PC-3 (cell line): ENCODE results near the gene UNCX. TPM values are rescaled to one million over a fixed set of nuclear protein-coding genes. Genes with fewer than 3 reads are reported as not detected.

ENCODE experiments used
- ATAC-seq: fragments of 200-7000 bp; cut with Tn5 transposase; 2 replicates; pipeline ENCODE4 v1.9.1; 2020; ENCODE audit warnings: mild to moderate bottlenecking, moderate library complexity
- BruUV-seq: library from RNA; stranded (reverse); fragments of 400-500 nt; replicated peaks from 2 replicates; lab custom pipeline; 2021; lab: Mats Ljungman, UMichigan
- CTCF ChIA-PET: fragments of 300-600 bp; sonication (Branson Sonifier 250); formaldehyde crosslinking; loops from one replicate; lab custom pipeline; 2022; ENCODE audit warnings: antibody characterized with exemption; lab: Charles Lee
- POLR2A ChIA-PET: fragments of 300-600 bp; sonication (Branson Sonifier 250); formaldehyde crosslinking; loops from one replicate; lab custom pipeline; 2022; ENCODE audit warnings: antibody characterized with exemption; ENCODE audit not compliant: unreplicated experiment; lab: Charles Lee
- DNase-seq: peaks from one replicate; pipeline ENCODE4 v3.0.0-alpha.2; 2015
- H2AFZ ChIP-seq: fragments of 300-600 bp; sonication (generic); 2 replicates; pipeline ENCODE4 v1.6.0; 2016; ENCODE audit warnings: antibody characterized with exemption, low read length
- H3F3A ChIP-seq: fragments of 300-600 bp; sonication (generic); one replicate; pipeline ENCODE4 v1.6.0; 2017; ENCODE audit warnings: antibody characterized with exemption, low read length, control low read depth, mild to moderate bottlenecking; ENCODE audit not compliant: unreplicated experiment
- H3K27ac ChIP-seq: fragments of 300-600 bp; sonication (generic); 2 replicates; pipeline ENCODE4 v1.5.1; 2016; ENCODE audit warnings: mild to moderate bottlenecking, low read length
- H3K27me3 ChIP-seq: fragments of 300-600 bp; sonication (generic); 2 replicates; pipeline ENCODE4 v1.6.1; 2016; ENCODE audit warnings: low read length, mixed read lengths
- H3K36me3 ChIP-seq: fragments of 300-600 bp; sonication (generic); 2 replicates; pipeline ENCODE4 v1.6.1; 2016; ENCODE audit warnings: low read depth, mixed run types, low read length, mixed read lengths
- H3K4me1 ChIP-seq: fragments of 300-600 bp; sonication (generic); 2 replicates; pipeline ENCODE4 v1.5.1; 2016; ENCODE audit warnings: low read length; ENCODE audit not compliant: insufficient read depth
- H3K4me2 ChIP-seq: fragments of 300-600 bp; sonication (generic); 2 replicates; pipeline ENCODE4 v1.6.0; 2016; ENCODE audit warnings: low read length
- H3K4me3 ChIP-seq: fragments of 300-600 bp; sonication (generic); 2 replicates; pipeline ENCODE4 v1.5.1; 2016; ENCODE audit warnings: mild to moderate bottlenecking, low read length, mixed read lengths
- H3K79me2 ChIP-seq: fragments of 300-600 bp; sonication (generic); 2 replicates; pipeline ENCODE4 v1.6.1; 2017; ENCODE audit warnings: low read length, mixed read lengths
- H3K9ac ChIP-seq: fragments of 300-600 bp; sonication (generic); 2 replicates; pipeline ENCODE4 v1.6.0; 2016; ENCODE audit warnings: mild to moderate bottlenecking, low read length
- H3K9me2 ChIP-seq: fragments of 300-600 bp; sonication (generic); replicated peaks from 2 replicates; pipeline ENCODE4 v1.6.1; 2016; ENCODE audit warnings: mixed run types, low read length, mixed read lengths
- H3K9me3 ChIP-seq: fragments of 300-600 bp; sonication (generic); 2 replicates; pipeline ENCODE4 v1.6.1; 2016; ENCODE audit warnings: low read length, mixed read lengths
- H4K20me1 ChIP-seq: fragments of 300-600 bp; sonication (generic); 2 replicates; pipeline ENCODE4 v1.6.1; 2016; ENCODE audit warnings: low read length, mixed read lengths
- CTCF ChIP-seq: fragments of 300-600 bp; sonication (generic); conservative IDR thresholded peaks from 2 replicates; pipeline ENCODE4 v1.5.1; 2017; ENCODE audit warnings: antibody characterized with exemption, low read depth, mild to moderate bottlenecking, low read length
- EZH2 ChIP-seq: fragments of 300-600 bp; sonication (generic); IDR thresholded peaks from one replicate; pipeline ENCODE4 v1.6.1; 2017; ENCODE audit warnings: antibody characterized with exemption, mild to moderate bottlenecking, low read length; ENCODE audit not compliant: unreplicated experiment
- EZH2phosphoT487 ChIP-seq: fragments of 300-600 bp; sonication (generic); IDR thresholded peaks from 2 replicates; pipeline ENCODE4 v1.6.1; 2018; ENCODE audit warnings: mild to moderate bottlenecking, antibody characterized with exemption, low read length, borderline replicate concordance
- intact Hi-C: fragments of 100-400 bp; cut with micrococcal nuclease; formaldehyde crosslinking; loops from 2 replicates; pipeline ENCODE4 v1.9.0; 2023
- total RNA-seq: library from RNA; depleted of rRNA; stranded (reverse); fragments of >200 nt; gene quantifications from 2 replicates; pipeline ENCODE4 v1.2.3, GENCODE V29; 2014

The UNCX gene
- total RNA-seq, 1 experiment from 2014 or later, result not detected

- Histone ChIP-seq H3K4me1 (no peaks in the 10 kb centered on the region), H3K27me3 (peaks cover 34% of the 10 kb centered on the region), H3K9me2 (no peaks in the 10 kb centered on the region), H3K27ac (no peak overlapping the region), H4K20me1 (no peaks in the 10 kb centered on the region), H3F3A (no peaks in the 10 kb centered on the region), H3K4me3 (no peak overlapping the region), H3K9me3 (no peaks in the 10 kb centered on the region), H3K4me2 (no peak overlapping the region), H2AFZ (no peak overlapping the region), H3K36me3 (no peaks in the 10 kb centered on the region), H3K79me2 (no peaks in the 10 kb centered on the region), H3K9ac (no peak overlapping the region)
- POLR2A ChIA-PET, result no interaction called here
- CTCF ChIA-PET, result no interaction called here
- no peak for TF ChIP-seq EZH2phosphoT487
- TF ChIP-seq EZH2, result no peak
- no peak for TF ChIP-seq CTCF
- BruUV-seq, result no TSS peak
- intact Hi-C loops, result no loop called here
- no peak for ATAC-seq
- DNase-seq, result no peak
These were observed 41.6 kb downstream of the UNCX start for GRCh38 chr7:1274121-1274875.

GRCh38 chr7:1274876-1275375 lies 42.3 kb downstream of the UNCX start:
- Histone ChIP-seq H2AFZ (no peak overlapping the region), H3F3A (no peaks in the 10 kb centered on the region), H3K27me3 (peaks cover 27% of the 10 kb centered on the region), H3K36me3 (no peaks in the 10 kb centered on the region), H3K4me3 (no peak overlapping the region), H3K9ac (no peak overlapping the region), H4K20me1 (no peaks in the 10 kb centered on the region), H3K4me2 (no peak overlapping the region), H3K4me1 (no peaks in the 10 kb centered on the region), H3K9me3 (no peaks in the 10 kb centered on the region), H3K27ac (no peak overlapping the region), H3K9me2 (no peaks in the 10 kb centered on the region), H3K79me2 (no peaks in the 10 kb centered on the region)
- TF ChIP-seq CTCF, result no peak
- TF ChIP-seq EZH2, result no peak
- TF ChIP-seq EZH2phosphoT487, result no peak
- ChIA-PET POLR2A (no interaction called here), CTCF (no interaction called here)
- BruUV-seq, result no TSS peak
- intact Hi-C loops, result no loop called here
- DNase-seq (no peak), ATAC-seq (no peak)
